DND-41 (cell line): ENCODE measurements around the gene SETBP1.

Experiments used
- ATAC-seq: fragments of 200-7000 bp; cut with Tn5 transposase; 3 replicates; pipeline ENCODE4 v1.9.1; 2021; ENCODE audit warnings: low read depth; ENCODE audit not compliant: insufficient read depth
- DNase-seq: peaks from one replicate; pipeline ENCODE4 v3.0.0-alpha.2; 2020
- H2AFZ ChIP-seq: 2 replicates; pipeline ENCODE4 v1.6.0; 2012; ENCODE audit warnings: low read depth, low read length
- H3K27ac ChIP-seq: 2 replicates; pipeline ENCODE4 v1.5.1; 2012; ENCODE audit warnings: low read length, inconsistent platforms
- H3K27me3 ChIP-seq: fragments of 200-600 bp; sonication (generic); 2 replicates; pipeline ENCODE4 v1.6.0; 2012; ENCODE audit warnings: low read length, mild to moderate bottlenecking, inconsistent platforms; ENCODE audit not compliant: insufficient read depth, poor library complexity
- H3K36me3 ChIP-seq: 2 replicates; pipeline ENCODE4 v1.5.1; 2012; ENCODE audit warnings: low read length, inconsistent platforms; ENCODE audit not compliant: insufficient read depth
- H3K4me1 ChIP-seq: 2 replicates; pipeline ENCODE4 v1.5.1; 2012; ENCODE audit warnings: mild to moderate bottlenecking, low read length; ENCODE audit not compliant: insufficient read depth
- H3K4me2 ChIP-seq: 2 replicates; pipeline ENCODE4 v1.6.0; 2012; ENCODE audit warnings: mild to moderate bottlenecking, moderate library complexity, low read length, inconsistent platforms; ENCODE audit not compliant: insufficient read depth
- H3K4me3 ChIP-seq, 2 experiments: fragments of 200-600 bp in 1 of 2; shearing (Covaris generic) in 1 of 2; 2 replicates each; pipeline ENCODE4 v1.5.1; 2012 to 2016; ENCODE audit warnings: inconsistent platforms in 2 of 2, low read length in 2 of 2, mild to moderate bottlenecking in 2 of 2, low read depth in 1 of 2, moderate library complexity in 1 of 2
- H3K79me2 ChIP-seq: 2 replicates; pipeline ENCODE4 v1.6.0; 2012; ENCODE audit warnings: low read length, inconsistent platforms; ENCODE audit not compliant: insufficient read depth
- H3K9ac ChIP-seq: 2 replicates; pipeline ENCODE4 v1.6.0; 2012; ENCODE audit warnings: low read depth, mild to moderate bottlenecking, inconsistent platforms, low read length, moderate library complexity
- H3K9me3 ChIP-seq: 2 replicates; pipeline ENCODE4 v1.5.1; 2012; ENCODE audit warnings: low read length, moderate library complexity, mild to moderate bottlenecking, inconsistent platforms; ENCODE audit not compliant: insufficient read depth, severe bottlenecking
- H4K20me1 ChIP-seq: 2 replicates; pipeline ENCODE4 v1.6.0; 2012; ENCODE audit warnings: low read length; ENCODE audit not compliant: insufficient read depth
- EZH2 ChIP-seq: IDR thresholded peaks from 3 replicates; pipeline ENCODE4 v1.6.1; 2012; ENCODE audit warnings: borderline replicate concordance, low read depth, mild to moderate bottlenecking, moderate library complexity, low read length, inconsistent platforms; ENCODE audit not compliant: severe bottlenecking
- TF ChIP-seq, protein P1 (sequence below): IDR thresholded peaks from 2 replicates; pipeline ENCODE4 v1.5.1; 2012; ENCODE audit warnings: borderline replicate concordance, low read length, moderate library complexity, mild to moderate bottlenecking; ENCODE audit not compliant: poor library complexity, severe bottlenecking; ENCODE audit errors: extremely low read depth

Gene SETBP1

GRCh38 chr18:44731530-44732237 is 51.0 kb downstream of the SETBP1 start:
- H3K4me3 ChIP-seq: no peak overlapping the region
- H3K4me1 ChIP-seq: peaks cover 35% of the 10 kb centered on the region

DNA sequence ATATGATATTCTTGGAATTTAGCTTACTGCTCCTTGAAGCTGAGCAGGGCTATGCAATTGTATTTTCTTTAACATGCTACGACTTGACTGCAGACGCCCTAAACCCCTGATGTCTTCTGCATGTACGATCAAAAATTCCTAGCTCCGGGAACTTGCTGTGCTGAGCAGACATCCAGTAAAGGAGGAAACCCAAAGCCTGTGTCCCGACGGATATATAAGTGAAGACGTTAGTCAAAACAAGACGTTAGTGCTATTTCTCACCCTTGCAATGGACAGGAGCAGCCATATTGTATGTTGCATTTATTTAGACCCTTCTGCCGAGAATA is 51.5 kb downstream of the SETBP1 start:
- H3K4me2 ChIP-seq: no peak overlapping the region
- H3K9ac ChIP-seq: no peak overlapping the region
- H3K36me3 ChIP-seq: no peaks in the 10 kb centered on the region
- H3K27me3 ChIP-seq: no peaks in the 10 kb centered on the region
- ATAC-seq (no peak), DNase-seq (no peak)
- TF ChIP-seq EZH2: no peak
- TF ChIP-seq, protein P1, sequence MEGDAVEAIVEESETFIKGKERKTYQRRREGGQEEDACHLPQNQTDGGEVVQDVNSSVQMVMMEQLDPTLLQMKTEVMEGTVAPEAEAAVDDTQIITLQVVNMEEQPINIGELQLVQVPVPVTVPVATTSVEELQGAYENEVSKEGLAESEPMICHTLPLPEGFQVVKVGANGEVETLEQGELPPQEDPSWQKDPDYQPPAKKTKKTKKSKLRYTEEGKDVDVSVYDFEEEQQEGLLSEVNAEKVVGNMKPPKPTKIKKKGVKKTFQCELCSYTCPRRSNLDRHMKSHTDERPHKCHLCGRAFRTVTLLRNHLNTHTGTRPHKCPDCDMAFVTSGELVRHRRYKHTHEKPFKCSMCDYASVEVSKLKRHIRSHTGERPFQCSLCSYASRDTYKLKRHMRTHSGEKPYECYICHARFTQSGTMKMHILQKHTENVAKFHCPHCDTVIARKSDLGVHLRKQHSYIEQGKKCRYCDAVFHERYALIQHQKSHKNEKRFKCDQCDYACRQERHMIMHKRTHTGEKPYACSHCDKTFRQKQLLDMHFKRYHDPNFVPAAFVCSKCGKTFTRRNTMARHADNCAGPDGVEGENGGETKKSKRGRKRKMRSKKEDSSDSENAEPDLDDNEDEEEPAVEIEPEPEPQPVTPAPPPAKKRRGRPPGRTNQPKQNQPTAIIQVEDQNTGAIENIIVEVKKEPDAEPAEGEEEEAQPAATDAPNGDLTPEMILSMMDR: no peak
- peaks cover 20% of the 10 kb centered on the region; the same call in 1 of the 2 replicates for H4K20me1 ChIP-seq
- H3K4me3 ChIP-seq: no peak overlapping the region
- no peaks in the 10 kb centered on the region for H3K79me2 ChIP-seq
- peaks cover 33% of the 10 kb centered on the region for H3K4me1 ChIP-seq
- H3K9me3 ChIP-seq: no peaks in the 10 kb centered on the region
- no peak overlapping the region for H2AFZ ChIP-seq
- no peak overlapping the region for H3K27ac ChIP-seq

More at GRCh38 chr18:44731530-44732237, 51.0 kb downstream of the SETBP1 start:
- Histone ChIP-seq H3K79me2 (no peaks in the 10 kb centered on the region), H3K9ac (no peak overlapping the region), H3K27ac (no peak overlapping the region), H3K27me3 (no peaks in the 10 kb centered on the region), H4K20me1 (peaks cover 20% of the 10 kb centered on the region; the same call in 1 of the 2 replicates), H3K9me3 (no peaks in the 10 kb centered on the region), H2AFZ (no peak overlapping the region), H3K36me3 (no peaks in the 10 kb centered on the region), H3K4me2 (no peak overlapping the region)
- DNase-seq (no peak), ATAC-seq (no peak)
- TF ChIP-seq, protein P1: no peak
- no peak for TF ChIP-seq EZH2

DNA sequence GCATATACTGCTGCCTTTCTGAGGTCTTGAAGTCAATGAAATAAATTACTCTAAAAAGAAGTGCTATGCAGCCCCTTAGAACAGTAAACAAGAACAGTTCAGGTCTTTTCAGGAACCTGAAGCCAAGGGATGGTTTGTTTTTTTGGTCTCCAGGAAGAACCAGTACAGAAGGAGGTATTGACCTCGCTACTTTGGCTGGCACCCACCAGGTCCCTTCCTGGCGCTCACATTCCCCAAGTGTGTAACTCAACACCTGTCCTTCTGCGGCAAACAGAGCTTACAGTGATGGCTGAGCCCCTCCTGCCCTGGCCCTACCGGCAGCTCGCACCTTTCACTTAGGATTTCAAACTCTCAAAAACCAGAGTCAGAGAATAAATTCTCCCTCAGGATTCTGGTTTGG is 51.9 kb downstream of the SETBP1 start:
- TF ChIP-seq, protein P1: no peak
- no peak for TF ChIP-seq EZH2
- ATAC-seq: no peak
- DNase-seq: no peak
- Histone ChIP-seq H3K36me3 (no peaks in the 10 kb centered on the region), H3K4me3 (no peak overlapping the region), H2AFZ (no peak overlapping the region), H3K27ac (no peak overlapping the region), H3K4me2 (no peak overlapping the region), H3K9me3 (no peaks in the 10 kb centered on the region), H3K9ac (no peak overlapping the region), H3K27me3 (no peaks in the 10 kb centered on the region), H3K79me2 (no peaks in the 10 kb centered on the region), H3K4me1 (peaks cover 33% of the 10 kb centered on the region), H4K20me1 (peaks cover 20% of the 10 kb centered on the region; the same call in 1 of the 2 replicates)
